ENCODE results near the gene LYPD6. TPM values are rescaled to one million over a fixed set of nuclear protein-coding genes. Genes with fewer than 3 reads are reported as not detected.

Gene LYPD6
- total and polyA plus RNA-seq, 10 donors: 0.05 to 2.3 (median 0.41) TPM

GRCh38 chr2:149389506-149390167 lies 59.2 kb downstream of the LYPD6 start:
- H3K36me3 ChIP-seq: no peaks in the 10 kb centered on the region
- H3K27ac ChIP-seq: no peak overlapping the region
- TF ChIP-seq POLR2AphosphoS5 (IDR thresholded peaks at IDR 0.05) (no peak), POLR2A (IDR thresholded peaks at IDR 0.05) (no peak)
- TF ChIP-seq, protein P1, sequence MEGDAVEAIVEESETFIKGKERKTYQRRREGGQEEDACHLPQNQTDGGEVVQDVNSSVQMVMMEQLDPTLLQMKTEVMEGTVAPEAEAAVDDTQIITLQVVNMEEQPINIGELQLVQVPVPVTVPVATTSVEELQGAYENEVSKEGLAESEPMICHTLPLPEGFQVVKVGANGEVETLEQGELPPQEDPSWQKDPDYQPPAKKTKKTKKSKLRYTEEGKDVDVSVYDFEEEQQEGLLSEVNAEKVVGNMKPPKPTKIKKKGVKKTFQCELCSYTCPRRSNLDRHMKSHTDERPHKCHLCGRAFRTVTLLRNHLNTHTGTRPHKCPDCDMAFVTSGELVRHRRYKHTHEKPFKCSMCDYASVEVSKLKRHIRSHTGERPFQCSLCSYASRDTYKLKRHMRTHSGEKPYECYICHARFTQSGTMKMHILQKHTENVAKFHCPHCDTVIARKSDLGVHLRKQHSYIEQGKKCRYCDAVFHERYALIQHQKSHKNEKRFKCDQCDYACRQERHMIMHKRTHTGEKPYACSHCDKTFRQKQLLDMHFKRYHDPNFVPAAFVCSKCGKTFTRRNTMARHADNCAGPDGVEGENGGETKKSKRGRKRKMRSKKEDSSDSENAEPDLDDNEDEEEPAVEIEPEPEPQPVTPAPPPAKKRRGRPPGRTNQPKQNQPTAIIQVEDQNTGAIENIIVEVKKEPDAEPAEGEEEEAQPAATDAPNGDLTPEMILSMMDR (IDR thresholded peaks at IDR 0.05 in 8 of 11, conservative IDR thresholded peaks at IDR 0.05 in 3 of 11): no peak
- H3K4me3 ChIP-seq: no peak overlapping the region
- no peaks in the 10 kb centered on the region for H3K27me3 ChIP-seq (replicated peaks in 1 of 7)
- no peak for DNase-seq
- intact Hi-C loops (cut with DNase I; ENCODE audit: low total_unique reads): no loop called here
- no peaks in the 10 kb centered on the region for H3K9me3 ChIP-seq
- 68 to 81% (median 77%) methylated on average over 6 of the region's 6 CpGs for WGBS, 5 donors
- no peaks in the 10 kb centered on the region for H3K4me1 ChIP-seq

DNA sequence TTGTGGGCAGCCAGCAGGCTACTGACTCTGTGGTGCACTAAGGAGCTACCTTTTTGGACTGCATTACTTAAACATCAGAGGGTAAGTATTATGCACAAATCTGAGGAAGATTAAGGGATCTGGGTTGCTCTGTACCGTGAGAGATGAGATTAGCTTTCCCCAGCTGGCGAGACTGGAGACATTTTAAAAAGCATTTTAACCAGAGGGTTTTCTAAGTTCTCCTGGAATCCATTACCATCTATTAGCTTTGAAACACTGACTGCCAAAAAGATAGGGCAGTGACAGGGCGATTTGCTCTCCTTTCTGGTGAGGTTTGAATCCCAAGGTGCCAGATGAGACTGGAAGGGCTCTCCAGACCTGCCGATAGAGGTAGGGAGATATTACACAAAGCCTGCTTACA lies 63.2 kb downstream of the LYPD6 start:
- intact Hi-C loops (cut with DNase I; ENCODE audit: low total_unique reads): no loop called here
- Histone ChIP-seq H3K9me3 (no peaks in the 10 kb centered on the region), H3K4me3 (no peak overlapping the region), H3K36me3 (no peaks in the 10 kb centered on the region), H3K27me3 (replicated peaks in 1 of 7) (no peaks in the 10 kb centered on the region), H3K27ac (no peak overlapping the region), H3K4me1 (no peaks in the 10 kb centered on the region)
- TF ChIP-seq, protein P1 (IDR thresholded peaks at IDR 0.05 in 8 of 11, conservative IDR thresholded peaks at IDR 0.05 in 3 of 11): no peak
- no peak for TF ChIP-seq POLR2AphosphoS5 (IDR thresholded peaks at IDR 0.05)
- no peak for TF ChIP-seq POLR2A (IDR thresholded peaks at IDR 0.05)
- no peak for DNase-seq
- WGBS, 5 donors: 69 to 89% (median 82%) methylated on average over 4 of the region's 4 CpGs

DNA sequence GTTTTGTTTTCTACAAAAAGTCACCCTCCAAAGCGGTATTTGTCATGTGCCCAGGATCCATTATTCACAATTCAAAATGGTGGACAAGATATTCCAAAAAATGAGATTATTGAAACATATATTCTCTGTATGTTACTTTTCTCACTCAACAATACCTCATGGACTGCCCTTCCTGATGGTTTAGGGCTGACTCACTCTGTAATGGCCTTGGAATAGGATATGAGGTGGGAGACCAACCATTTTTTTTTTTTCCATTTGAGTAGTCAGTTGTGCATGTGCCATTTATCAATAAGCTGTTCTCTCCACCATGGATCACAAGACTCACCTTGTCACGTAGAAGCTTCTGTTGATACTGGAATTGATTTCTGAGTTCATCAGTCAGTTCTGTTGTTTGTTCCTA lies 64.5 kb downstream of the LYPD6 start:
- 80 to 94% (median 88%) methylated on average over 2 of the region's 2 CpGs for WGBS, 5 donors
- Histone ChIP-seq H3K27me3 (replicated peaks in 1 of 7) (no peaks in the 10 kb centered on the region), H3K27ac (no peak overlapping the region), H3K4me1 (no peaks in the 10 kb centered on the region), H3K36me3 (no peaks in the 10 kb centered on the region), H3K4me3 (no peak overlapping the region), H3K9me3 (no peaks in the 10 kb centered on the region)
- intact Hi-C loops (cut with DNase I; ENCODE audit: low total_unique reads): no loop called here
- no peak for DNase-seq
- TF ChIP-seq POLR2A (IDR thresholded peaks at IDR 0.05): no peak
- TF ChIP-seq, protein P1 (IDR thresholded peaks at IDR 0.05 in 8 of 11, conservative IDR thresholded peaks at IDR 0.05 in 3 of 11): no peak
- no peak for TF ChIP-seq POLR2AphosphoS5 (IDR thresholded peaks at IDR 0.05)

- TF ChIP-seq, protein P1 (IDR thresholded peaks at IDR 0.05 in 8 of 11, conservative IDR thresholded peaks at IDR 0.05 in 3 of 11): no peak
- TF ChIP-seq POLR2AphosphoS5 (IDR thresholded peaks at IDR 0.05): no peak
- TF ChIP-seq POLR2A (IDR thresholded peaks at IDR 0.05): no peak
Measured at GRCh38 chr2:149399934-149400615, 69.7 kb downstream of the LYPD6 start.

More at GRCh38 chr2:149399934-149400615, 69.7 kb downstream of the LYPD6 start:
- DNase-seq: no peak
- H3K9me3 ChIP-seq: peaks cover 0 to 3% (median 0%) of the 10 kb centered on the region in 8 donors
- no peak overlapping the region for H3K27ac ChIP-seq
- WGBS, 5 donors: 75 to 84% (median 77%) methylated on average over 13 of the region's 13 CpGs
- H3K27me3 ChIP-seq (replicated peaks in 1 of 7): no peaks in the 10 kb centered on the region
- H3K4me1 ChIP-seq: no peaks in the 10 kb centered on the region
- intact Hi-C loops (cut with DNase I; ENCODE audit: low total_unique reads): no loop called here
- H3K36me3 ChIP-seq: no peaks in the 10 kb centered on the region
- no peak overlapping the region for H3K4me3 ChIP-seq

All from spleen (tissue), 11 donors.